Stimulated activated CD4-positive, alpha-beta T cell treated with anti-CD3 and anti-CD28 coated beads, Interleukin-4, amount 100 ng/mL, for 1 hour (primary cell): Measurements from ENCODE around the gene MICU1.
"Not testable (repeated sequence)": the region's sequence is repeated elsewhere in the genome, so short reads cannot be mapped to it uniquely, and the experiment has no call there.

ENCODE experiments used
- DNase-seq: peaks from one replicate; pipeline ENCODE4 v3.0.0-alpha.2; 2020

Gene MICU1

DNA sequence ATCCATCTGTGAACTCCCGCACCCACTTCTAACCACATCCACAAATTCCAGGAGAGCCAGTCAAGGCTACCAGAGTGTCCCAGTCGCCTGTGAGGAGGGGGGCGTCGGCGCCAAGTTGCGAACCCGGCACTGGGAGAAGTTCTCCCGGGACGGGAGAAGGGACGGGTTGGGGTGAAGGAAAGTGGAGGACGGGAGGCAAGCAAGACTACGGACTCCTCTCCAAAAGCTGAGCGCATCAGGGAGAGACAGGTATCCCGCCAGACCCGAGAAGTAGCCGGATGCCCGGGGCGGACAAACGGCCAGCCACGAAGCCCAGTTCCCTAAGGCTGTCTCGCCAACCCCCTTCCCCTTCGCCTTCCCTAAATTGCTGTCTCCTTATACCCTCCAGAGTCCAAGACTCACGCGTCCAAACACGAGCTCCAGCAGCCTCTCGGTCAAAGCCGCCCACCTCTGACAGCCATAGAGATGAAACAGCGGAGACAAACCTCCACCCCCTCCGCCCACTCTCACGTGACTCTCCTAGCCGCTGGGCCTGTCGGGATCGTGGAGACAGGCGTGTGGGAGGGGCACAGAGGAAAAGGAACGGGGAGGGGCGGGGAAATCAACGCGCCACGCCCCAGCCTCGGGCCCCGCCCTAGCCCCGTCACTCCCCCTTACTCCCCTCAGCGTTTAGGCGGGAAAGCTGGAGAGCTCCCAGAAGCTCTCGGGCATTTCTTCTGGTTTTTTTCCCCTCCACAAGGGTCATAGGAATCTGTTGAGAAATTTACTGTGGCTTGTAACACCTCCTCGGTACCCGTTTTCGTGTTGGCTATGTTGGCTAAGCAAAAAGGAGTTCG is at the start of gene MICU1:
Gene MICU1 (minus strand): TSS at position 472 of the 836 bp plus-strand sequence. CDS start 59,286 bp downstream, outside the sequence.
- peak; percentile 92 for DNase-seq

GRCh38 chr10:72674174-72674573 is 48.3 kb upstream of the MICU1 start:
- DNase-seq = not testable (repeated sequence)

GRCh38 chr10:72673280-72673679 is 47.4 kb upstream of the MICU1 start:
- no peak for DNase-seq

- no peak for DNase-seq
Measured at GRCh38 chr10:72667207-72667864, 41.5 kb upstream of the MICU1 start.

- DNase-seq = no peak
Measured at GRCh38 chr10:72665925-72666324, 40.0 kb upstream of the MICU1 start.

DNA sequence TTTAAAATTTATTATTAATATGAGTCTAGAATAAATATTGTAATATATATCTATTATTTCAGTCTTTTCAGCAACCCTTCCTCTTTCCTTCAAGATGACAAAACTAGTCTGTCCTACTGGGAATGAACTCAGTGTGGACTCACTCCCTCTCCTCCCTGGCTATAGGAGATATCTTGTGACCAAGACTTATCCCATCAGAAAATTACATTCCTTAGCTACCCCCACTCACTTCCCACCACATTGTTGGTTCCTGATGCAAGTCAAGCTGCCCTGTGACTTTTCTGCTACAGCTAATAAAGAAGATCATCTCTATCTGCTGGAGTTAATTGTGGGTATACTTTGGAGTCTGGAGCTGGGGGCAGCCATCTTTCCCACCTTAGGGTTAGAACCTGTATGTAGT is 38.1 kb upstream of the MICU1 start:
- DNase-seq = no peak

DNA sequence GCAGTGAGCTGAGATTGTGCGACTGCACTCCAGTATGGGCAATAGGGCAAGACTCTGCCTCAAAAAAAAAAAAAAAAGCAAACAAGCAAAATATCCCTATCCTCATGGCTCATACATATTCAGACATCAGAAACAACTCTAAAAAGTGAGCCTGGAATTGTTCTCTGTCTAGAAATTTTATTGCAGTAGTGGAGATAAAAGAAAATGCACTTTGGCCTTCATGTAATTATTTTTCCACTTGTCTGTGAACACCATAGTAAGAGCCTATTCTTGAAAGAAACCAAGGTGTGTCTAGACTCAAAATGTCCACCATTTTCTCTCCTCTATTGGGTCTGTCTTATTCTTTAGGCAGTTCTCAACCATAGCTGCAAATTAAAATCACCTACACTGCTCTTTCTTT is 35.6 kb upstream of the MICU1 start:
- no peak for DNase-seq

- DNase-seq = no peak
Measured at GRCh38 chr10:72660220-72660619, 34.3 kb upstream of the MICU1 start.

DNA sequence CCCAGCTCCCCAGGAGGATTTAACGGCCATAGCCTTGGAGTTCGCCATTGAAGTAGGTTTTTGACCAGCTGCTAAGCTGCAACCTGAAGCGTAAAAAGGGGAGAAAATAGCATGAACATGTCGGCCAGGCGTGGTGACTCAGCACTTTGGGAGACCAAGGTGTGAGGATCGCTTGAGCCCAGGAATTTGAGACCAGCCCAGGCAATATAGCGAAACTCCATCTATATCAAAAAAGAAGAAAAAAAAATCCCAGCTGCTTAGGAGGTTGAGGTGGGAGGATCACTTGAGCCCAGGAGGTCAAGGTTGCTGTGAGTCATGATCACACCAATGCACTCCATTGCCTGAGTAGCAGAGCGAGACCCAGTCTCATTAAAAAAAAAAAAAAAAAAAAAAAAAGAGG is 33.8 kb upstream of the MICU1 start:
- no peak for DNase-seq

- DNase-seq = no peak
Measured at GRCh38 chr10:72658696-72659400, 33.0 kb upstream of the MICU1 start.

DNA sequence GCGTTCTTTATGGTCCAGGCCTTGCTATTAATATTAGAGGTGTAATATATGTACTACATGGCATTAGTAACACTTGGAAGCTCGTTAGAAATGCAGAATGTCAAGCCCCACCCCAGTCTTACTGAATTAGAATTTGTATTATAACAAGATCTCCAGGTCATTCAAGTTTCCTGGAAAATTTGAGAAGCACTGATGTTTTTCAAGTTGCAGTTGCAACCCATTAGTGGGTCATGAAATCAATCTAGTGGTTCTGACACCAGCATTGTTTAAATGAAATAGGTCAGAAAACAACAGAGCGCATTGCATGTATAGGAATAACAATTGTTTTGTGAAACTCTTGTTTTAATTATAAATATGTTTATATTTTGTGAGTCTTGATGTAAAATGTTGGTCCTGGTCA is 28.8 kb upstream of the MICU1 start:
- no peak for DNase-seq

GRCh38 chr10:72653383-72654096 is 27.7 kb upstream of the MICU1 start:
- no peak for DNase-seq

- no peak for DNase-seq
Measured at GRCh38 chr10:72649291-72649690, 23.4 kb upstream of the MICU1 start.

DNA sequence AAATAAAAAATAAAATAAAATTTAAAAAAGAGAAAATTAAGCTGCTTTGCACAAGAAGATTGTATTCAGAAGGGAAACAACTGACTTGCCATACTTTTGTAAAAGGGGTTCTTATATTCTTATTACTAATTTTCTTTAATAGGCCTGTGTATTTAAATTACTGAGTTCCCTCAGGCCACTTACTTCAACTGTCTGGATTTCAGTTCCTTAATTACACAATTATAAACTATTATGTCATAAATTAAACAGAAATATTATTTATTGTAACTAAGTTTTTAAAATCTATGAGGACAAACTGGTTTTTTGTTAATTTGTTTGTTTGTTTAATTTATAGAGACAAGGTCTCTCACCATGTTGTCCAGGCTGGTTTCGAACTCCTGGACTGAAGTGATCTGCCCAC is 22.4 kb upstream of the MICU1 start:
- no peak for DNase-seq

GRCh38 chr10:72646971-72647370 is 21.1 kb upstream of the MICU1 start:
- DNase-seq = not testable (repeated sequence)

DNA sequence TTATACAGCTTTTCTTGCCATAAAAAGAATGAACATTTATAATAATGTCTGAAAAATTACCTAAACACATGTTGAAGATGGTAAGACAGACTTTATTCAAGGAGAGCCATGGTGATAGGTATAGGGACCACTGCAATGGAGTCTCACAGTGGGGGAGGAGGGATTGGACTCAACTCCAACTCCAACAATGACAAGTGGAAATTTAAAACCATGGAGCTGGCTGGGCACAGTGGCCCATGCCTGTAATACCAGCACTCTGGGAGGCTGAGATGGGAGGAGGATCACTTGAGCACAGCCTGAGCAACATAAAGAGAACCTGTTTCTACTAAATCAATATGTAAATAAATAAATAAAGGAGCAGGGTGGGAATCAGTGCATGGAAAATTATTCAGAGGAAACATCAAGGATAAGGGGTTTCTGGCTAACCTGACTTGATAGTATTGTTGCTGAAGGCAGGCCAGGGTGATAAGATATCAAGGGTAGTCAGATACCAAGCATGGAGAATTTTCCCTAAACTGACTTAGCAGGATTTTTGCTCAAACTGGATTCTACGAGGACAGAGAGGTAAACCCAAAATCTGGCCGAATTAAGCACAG is 19.5 kb upstream of the MICU1 start:
- no peak for DNase-seq

DNA sequence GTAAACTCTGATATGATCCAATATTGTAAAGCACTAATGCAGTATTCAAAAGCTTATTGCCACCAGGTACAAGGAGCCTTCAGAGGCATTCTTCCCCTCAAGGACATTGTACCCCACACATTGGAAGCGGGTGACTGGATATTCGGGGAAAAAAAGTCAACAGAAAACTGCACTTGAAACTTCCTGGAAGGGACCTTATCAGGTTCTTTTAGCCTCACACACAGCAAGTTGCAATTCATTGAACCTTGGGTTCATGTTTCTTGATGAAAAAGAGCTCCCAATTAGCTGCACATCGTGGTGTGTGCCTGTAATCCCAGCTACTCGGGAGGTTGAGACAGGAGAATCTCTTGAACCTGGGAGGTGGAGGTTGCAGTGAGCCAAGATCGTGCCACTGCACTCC is 16.4 kb upstream of the MICU1 start:
- DNase-seq = no peak

- no peak for DNase-seq
Measured at GRCh38 chr10:72639441-72639873, 13.6 kb upstream of the MICU1 start.

DNA sequence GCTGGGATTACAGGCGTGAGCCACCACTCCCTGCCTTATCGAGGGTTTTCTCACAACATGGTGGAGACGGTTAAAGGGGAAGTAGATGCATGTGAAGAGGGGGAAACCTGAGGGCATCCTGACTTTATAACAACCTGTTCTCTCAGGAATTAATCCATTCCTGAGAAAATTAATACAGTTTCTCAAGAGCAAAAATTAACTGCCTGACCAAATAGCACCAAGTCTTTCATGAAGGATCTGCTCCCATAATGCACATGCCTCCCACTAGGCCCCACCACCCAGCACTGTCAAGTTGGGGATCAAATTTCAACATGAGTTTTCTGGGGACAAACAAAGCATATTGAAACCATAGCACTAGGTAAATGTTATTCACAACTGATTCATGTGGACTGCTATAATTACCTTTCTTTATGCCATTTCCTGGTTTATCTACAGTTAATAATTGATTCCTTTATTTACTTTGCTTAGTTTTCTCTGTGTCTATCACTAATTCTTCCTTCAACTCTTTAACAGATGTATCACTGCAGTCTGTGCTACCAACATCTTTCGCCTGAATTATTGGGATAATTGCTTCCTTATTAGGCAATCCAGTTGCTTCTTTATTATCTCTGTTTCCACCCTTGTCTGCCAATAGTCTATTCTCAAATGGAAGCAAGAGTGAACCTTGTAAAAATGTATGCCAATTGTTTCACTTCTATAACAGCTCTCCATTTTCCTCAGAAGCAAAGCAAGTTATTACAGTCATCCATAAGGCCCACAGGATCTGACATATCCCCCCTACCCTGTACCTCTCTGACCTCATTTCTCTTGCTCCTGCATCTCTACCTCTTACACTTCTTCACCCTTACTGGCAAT is 12.9 kb upstream of the MICU1 start:
- DNase-seq = no peak

- DNase-seq = no peak
Measured at GRCh38 chr10:72637398-72637857, 11.5 kb upstream of the MICU1 start.

DNA sequence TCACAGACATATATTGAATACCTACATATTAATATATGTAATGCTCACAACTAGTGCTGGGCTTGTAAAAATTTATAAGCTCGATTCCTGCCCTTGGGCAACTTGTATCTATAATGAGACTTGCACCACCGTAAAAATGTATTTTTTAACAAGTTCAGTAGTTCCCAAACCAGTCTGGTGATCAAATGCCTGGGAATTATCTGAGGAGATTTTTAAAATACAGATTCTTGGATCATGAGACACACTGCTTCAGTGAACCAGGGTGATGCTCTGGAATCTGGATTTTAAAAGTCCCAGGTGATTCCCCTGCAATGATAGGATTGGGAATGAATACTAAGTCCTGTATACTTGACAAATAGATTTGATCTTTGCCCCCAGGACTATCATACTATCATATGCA is 4.3 kb upstream of the MICU1 start:
- no peak for DNase-seq

DNA sequence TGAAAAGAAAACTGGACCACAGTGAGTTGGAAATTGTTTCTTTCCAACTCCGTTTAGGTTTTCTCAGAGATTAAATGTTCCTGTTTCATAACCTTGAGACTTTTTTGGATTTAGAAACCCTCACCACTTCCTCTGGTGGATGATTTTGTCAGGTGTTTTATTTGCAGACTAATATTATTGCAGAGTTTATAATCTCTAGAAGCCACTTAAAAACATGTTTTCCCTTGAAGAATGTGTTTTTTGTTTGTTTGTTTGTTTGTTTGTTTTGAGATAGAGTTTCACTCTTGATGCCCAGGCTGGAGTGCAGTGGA is 520 bp upstream of the MICU1 start:
- no peak for DNase-seq
